Measurements from ENCODE around the gene SLC2A8. TPM values are rescaled to one million over a fixed set of nuclear protein-coding genes. Genes with fewer than 3 reads are reported as not detected.

SLC2A8 gene
- total RNA-seq, 1 experiment from 2014 or later, result 10.3 TPM

DNA sequence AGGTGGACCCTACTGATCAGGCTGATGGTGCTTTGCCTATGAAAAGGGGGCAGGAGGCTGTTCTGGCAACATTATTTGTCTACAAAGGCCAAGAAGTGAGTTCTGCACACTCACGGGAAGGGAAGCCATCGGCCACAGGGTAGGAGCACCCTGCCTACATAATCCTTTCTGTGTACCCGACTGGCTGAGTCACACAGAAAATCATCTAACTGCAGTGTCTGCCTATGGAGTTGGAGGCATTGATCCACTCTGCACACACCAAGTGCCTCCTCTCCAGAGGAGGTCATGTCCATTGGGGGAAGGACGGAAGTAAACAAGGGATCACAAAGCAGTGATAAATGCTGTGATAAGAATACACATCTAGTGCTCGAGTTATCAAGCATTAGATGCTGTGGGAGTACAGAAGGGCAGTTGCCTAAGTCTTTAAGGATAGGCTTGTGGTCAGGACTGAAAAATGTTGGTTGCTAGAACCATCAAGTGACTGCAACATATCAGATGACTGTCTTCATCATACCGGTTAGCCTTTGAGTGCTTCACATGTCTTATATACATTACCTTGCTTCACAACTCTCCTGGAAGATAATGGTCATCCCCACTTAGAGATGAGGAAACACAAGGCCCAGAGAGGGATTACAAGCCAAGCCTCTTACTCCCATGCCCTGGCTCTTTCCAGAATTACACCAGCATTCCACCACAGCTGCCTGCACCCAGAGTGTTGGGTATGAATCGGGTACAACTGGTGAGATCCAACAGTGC lies 1.3 kb upstream of the SLC2A8 start:
- in situ Hi-C loops (cut with HindIII; ENCODE audit: low pct_unique_long_range_greater_than_20kb, low sequenced_read_pairs), result no loop called here
- DNase-seq (ENCODE audit: low read depth, low spot score), result no peak

DNA sequence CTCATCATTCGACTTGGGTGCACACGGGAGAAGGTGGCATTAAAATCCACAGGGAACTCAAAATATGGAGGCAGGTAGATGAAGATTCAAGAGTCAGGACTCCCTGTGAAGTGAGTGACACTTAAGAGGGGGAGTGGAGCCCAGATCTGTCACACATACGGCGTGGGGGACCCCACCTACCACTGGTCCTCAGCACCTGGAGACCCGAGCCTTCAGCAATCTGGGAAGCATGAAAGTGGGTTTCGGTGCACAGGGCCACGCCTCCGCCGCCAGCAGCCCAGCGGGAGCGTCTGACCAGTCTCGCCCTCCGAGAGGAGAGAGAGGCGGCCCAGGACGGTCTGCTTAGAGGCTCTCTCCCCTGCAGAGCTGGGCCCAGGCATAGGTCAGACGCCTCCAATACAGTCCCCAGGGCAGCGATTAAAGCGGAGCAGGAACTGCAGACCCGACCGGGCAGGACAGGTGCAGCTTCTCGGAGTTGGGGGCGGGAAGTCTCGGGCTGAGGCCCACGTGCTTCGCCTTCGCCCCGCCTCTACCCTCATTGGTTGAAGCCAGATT lies 639 bp upstream of the SLC2A8 start:
- no peak for DNase-seq (ENCODE audit: low read depth, low spot score)
- in situ Hi-C loops (cut with HindIII; ENCODE audit: low pct_unique_long_range_greater_than_20kb, low sequenced_read_pairs), result no loop called here

DNA sequence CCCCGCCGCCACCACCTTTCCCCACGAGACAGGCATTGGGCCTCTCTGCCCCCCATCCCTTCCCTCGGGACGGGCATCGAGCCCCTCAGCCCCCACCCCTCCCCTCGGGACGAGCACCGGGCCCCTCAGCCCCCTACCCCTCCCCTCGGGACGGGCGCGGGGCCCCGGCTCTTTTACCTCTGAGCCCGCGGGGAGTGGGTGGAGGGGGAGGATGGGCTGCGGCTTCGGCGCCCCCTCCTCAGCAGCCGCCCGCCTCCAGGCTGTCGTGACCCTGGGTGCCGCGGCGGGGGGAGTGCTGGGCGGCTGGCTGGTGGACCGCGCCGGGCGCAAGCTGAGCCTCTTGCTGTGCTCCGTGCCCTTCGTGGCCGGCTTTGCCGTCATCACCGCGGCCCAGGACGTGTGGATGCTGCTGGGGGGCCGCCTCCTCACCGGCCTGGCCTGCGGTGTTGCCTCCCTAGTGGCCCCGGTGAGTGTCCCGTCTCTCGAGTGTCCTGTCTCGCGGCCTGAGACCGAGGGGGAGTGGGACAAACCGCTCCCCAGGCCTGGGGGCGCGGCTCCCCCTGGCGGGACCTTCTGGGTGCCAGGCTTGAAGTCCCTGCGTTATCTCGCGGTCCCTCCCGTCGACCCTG lies 791 bp downstream of the SLC2A8 start:
- in situ Hi-C loops (cut with HindIII; ENCODE audit: low pct_unique_long_range_greater_than_20kb, low sequenced_read_pairs), result no loop called here
- DNase-seq (ENCODE audit: low read depth, low spot score), result no peak

DNA sequence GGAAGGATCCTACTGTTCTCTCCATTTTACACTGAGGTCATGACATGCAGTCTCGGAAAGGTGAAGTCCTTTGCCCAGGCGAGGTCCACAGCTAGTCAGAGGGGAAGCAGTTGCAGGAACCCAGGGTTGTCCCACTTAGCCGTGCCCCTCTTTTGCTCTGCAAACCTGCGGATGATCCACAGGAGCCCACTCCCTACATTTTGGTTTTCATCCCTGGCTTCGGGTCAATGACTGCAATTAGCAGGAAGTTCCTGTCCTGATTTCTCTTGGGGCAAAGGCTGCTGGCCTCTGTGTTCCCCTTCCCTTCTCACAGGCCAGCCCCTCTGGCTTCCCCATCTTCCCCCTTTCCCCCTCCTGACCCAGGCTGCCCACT lies 1.3 kb downstream of the SLC2A8 start:
- DNase-seq (ENCODE audit: low read depth, low spot score), result no peak
- in situ Hi-C loops (cut with HindIII; ENCODE audit: low pct_unique_long_range_greater_than_20kb, low sequenced_read_pairs), result no loop called here

DNA sequence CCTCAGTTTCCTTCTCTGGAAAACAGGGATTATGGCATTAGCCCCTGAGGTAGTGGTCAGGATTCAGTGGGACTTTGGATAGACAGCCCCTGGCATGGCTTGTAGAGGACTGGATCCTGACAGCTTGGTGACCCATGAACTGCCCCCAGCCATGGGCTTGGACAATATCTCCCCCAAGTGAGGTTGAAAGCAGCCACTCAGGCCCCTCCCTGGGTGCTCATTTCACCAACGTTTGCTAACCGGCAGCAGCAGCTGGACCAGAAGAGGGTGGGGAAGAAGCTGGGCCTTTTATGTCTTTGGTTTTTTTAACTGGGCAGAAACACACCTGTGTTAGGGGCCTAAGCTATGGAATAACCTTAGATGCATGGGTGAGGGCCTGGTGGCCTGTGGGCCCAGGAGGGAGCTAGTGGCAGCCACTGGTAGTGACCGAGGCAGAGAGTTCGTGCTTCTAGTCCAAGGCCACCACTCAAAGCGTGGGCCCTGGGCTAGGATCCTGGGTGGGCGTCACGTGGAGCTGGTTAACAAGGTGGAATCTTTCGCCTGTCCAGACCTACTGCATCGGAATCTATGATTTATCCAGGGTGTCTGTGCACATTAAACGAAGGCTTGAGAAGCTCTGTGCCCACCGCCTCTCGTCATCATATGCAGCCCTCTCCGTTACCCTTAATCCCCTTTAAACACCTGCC lies 1.9 kb downstream of the SLC2A8 start:
- DNase-seq (ENCODE audit: low read depth, low spot score), result no peak
- in situ Hi-C loops (cut with HindIII; ENCODE audit: low pct_unique_long_range_greater_than_20kb, low sequenced_read_pairs), result no loop called here

DNA sequence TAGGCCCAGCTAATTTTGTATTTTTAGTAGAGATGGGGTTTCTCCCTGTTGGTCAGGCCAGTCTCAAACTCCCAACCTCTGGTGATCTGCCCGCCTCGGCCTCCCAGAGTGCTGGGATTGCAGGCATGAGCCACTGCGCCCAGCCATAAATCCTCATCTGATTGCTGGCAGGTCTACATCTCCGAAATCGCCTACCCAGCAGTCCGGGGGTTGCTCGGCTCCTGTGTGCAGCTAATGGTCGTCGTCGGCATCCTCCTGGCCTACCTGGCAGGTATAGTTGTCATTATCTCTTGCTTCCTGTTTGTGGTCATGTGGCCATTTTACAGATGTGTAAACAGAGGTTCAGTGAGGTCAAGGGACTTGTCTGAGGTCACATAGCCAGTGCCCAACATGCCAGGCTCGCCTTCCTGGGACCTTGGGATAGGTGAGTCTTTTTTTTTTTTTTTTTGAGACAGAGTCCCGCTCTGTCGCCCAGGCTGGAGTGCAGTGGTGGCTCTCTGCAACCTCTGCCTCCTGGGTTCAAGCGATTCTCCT lies 2.8 kb downstream of the SLC2A8 start:
- no peak for DNase-seq (ENCODE audit: low read depth, low spot score)
- in situ Hi-C loops (cut with HindIII; ENCODE audit: low pct_unique_long_range_greater_than_20kb, low sequenced_read_pairs), result no loop called here

DNA sequence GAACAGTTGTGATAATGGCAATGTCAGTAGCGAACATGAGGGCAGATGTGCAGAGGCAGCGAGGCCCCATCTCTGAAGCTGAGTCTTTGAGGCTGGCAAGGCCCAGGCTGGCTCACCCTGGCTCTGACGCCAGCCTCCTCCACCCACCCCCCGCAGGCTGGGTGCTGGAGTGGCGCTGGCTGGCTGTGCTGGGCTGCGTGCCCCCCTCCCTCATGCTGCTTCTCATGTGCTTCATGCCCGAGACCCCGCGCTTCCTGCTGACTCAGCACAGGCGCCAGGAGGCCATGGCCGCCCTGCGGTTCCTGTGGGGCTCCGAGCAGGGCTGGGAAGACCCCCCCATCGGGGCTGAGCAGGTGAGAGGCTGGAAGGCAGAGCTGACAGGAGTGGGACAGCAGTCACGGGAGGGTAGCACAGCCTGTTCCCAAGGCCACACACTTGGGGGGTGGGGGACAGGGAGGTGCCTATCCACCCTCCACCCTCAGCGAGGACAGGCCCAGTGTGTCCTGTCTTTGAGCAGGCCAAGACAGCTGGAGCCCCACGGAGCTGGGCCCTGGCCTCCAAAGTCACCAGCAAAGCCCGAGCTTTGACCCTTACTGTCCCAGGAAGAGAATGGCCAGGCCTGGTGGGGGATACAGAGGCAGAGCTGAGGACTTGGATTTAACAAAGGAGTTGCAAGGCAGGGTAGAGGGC lies 5.6 kb downstream of the SLC2A8 start:
- DNase-seq (ENCODE audit: low read depth, low spot score), result no peak
- in situ Hi-C loops (cut with HindIII; ENCODE audit: low pct_unique_long_range_greater_than_20kb, low sequenced_read_pairs), result no loop called here

DNA sequence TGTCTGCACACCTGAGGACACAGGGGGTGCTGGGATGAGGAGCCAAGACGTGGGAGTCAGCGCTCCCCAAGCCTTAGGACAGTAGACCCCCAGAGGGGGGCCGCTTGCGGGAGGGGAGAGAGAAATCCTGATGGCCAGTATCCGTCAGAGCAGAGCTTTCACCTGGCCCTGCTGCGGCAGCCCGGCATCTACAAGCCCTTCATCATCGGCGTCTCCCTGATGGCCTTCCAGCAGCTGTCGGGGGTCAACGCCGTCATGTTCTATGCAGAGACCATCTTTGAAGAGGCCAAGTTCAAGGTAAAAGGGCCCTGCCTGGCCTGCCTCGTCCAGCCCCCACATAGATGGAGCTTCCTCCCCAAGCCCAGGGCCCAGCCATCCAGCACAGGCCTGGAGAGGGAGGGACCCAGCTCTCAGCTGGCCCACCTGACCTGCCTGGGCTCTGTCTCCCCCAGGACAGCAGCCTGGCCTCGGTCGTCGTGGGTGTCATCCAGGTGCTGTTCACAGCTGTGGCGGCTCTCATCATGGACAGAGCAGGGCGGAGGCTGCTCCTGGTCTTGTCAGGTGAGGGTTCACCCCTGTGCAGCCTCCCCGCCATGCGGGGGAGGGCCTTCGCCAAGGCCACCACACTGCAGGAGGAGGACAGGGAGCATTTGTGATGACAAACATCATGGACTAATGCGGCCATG lies 6.7 kb downstream of the SLC2A8 start:
- no peak for DNase-seq (ENCODE audit: low read depth, low spot score)
- in situ Hi-C loops (cut with HindIII; ENCODE audit: low pct_unique_long_range_greater_than_20kb, low sequenced_read_pairs), result no loop called here

DNA sequence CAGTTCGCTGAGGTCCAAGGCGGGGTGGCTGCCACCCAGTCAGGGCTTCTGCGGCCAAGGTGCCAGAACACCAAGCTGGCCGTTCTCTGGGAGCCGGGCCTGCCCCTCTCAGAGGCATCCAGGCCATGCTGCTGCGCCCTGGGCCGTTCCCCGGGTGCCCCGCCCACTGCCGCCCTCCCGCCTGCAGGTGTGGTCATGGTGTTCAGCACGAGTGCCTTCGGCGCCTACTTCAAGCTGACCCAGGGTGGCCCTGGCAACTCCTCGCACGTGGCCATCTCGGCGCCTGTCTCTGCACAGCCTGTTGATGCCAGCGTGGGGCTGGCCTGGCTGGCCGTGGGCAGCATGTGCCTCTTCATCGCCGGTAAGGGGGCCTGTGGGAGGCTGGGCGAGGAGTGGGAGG lies 7.7 kb downstream of the SLC2A8 start:
- in situ Hi-C loops (cut with HindIII; ENCODE audit: low pct_unique_long_range_greater_than_20kb, low sequenced_read_pairs), result no loop called here
- DNase-seq (ENCODE audit: low read depth, low spot score), result no peak

DNA sequence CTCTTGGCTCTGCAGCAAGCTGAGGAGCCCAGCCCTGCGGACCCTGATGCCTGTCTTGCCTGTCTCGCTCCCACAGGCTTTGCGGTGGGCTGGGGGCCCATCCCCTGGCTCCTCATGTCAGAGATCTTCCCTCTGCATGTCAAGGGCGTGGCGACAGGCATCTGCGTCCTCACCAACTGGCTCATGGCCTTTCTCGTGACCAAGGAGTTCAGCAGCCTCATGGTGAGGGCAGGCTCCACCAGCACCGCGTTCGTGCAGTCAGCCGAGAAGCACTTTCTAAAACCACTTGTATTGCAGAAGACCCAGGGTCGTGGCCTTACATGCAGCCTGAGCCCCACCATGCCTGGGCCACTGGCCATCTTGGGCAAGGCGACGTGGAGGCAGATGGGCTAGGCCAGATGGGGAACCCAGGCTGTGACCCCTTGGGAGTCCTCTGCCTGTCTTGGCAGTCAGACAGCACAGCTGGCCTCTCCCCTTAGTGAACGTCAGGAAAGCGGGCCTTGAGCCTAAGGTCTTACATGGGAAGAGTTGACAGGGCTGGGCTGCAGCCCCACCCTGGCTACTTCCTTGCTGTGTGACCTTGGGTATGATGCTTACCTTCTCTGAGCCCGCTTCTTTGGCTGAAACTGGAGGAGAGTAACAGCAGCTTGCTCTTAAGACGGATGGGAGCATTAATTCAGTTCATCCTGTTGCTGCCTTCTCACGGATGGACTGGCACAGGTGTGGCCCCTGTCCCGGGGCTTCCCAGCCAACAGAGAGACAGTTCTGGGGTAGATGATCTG lies 8.6 kb downstream of the SLC2A8 start:
- DNase-seq (ENCODE audit: low read depth, low spot score), result no peak
- in situ Hi-C loops (cut with HindIII; ENCODE audit: low pct_unique_long_range_greater_than_20kb, low sequenced_read_pairs), result no loop called here

DNA sequence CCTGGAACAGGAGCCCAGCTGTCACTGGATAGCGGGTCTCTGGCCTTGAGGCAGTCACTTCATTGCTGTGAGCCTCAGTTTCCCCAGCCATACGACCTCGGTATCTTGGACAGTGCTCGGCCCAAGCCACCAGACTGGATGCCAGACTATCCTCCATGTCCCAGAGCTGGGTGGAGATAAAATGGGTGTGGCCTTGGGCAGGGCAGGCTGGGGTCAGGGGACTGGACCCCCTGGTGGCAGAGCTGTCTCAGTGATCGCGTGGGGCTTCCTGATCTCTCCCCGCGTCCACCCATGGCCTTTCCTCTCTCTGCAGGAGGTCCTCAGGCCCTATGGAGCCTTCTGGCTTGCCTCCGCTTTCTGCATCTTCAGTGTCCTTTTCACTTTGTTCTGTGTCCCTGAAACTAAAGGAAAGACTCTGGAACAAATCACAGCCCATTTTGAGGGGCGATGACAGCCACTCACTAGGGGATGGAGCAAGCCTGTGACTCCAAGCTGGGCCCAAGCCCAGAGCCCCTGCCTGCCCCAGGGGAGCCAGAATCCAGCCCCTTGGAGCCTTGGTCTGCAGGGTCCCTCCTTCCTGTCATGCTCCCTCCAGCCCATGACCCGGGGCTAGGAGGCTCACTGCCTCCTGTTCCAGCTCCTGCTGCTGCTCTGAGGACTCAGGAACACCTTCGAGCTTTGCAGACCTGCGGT lies 10.0 kb downstream of the SLC2A8 start:
- in situ Hi-C loops (cut with HindIII; ENCODE audit: low pct_unique_long_range_greater_than_20kb, low sequenced_read_pairs), result no loop called here
- DNase-seq (ENCODE audit: low read depth, low spot score), result no peak

DNA sequence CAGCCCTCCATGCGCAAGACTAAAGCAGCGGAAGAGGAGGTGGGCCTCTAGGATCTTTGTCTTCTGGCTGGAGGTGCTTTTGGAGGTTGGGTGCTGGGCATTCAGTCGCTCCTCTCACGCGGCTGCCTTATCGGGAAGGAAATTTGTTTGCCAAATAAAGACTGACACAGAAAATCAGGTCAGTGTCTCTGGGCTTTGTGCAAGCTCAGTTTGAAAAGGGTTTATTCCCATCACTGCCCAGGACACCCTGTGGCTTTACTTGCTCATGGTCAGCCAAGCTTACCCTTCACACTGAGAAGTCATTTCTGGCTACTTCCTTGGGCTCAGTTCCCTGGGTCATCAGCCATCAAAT lies 10.5 kb downstream of the SLC2A8 start:
- no peak for DNase-seq (ENCODE audit: low read depth, low spot score)
- in situ Hi-C loops (cut with HindIII; ENCODE audit: low pct_unique_long_range_greater_than_20kb, low sequenced_read_pairs), result no loop called here

DNA sequence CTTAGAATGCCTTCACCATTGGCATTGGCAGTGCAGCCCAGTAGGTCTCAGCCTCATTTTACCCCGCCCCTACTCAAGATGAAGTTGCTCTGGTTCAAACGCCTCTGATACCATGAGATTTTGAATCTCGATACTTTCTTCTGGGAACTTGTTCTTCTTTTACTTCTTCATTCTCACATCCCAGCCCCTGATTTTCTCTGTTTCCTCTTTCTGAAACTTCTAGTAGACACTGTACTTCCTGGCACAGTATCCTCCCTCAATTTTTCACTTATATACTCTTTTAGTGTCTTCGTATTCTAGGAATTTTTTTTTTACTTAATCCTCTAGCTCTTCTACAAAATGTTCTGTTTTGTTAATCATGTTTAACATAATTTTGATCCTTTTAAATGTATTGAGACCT lies 14.2 kb downstream of the SLC2A8 start:
- no peak for DNase-seq (ENCODE audit: low read depth, low spot score)
- in situ Hi-C loops (cut with HindIII; ENCODE audit: low pct_unique_long_range_greater_than_20kb, low sequenced_read_pairs), result no loop called here

DNA sequence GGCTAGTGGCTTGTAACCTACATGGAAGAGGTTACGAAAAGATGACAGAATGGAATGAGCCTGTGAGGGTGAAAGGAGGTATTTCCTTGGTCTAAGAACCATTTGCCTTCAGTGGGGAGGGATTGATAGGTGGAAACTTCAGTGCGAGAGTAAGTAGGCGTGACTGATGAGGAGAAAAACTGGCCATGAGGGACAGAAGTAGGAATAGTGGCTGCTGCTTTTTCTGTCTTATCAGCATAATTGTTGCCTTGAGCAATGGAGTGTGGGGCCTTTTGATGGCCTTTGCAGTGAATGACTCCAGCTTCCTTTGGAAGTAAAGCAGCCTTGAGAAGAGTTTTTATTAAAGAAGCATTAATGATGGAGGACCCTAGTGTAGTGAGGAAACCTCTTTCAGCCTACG lies 18.2 kb downstream of the SLC2A8 start:
- DNase-seq (ENCODE audit: low read depth, low spot score), result no peak
- in situ Hi-C loops (cut with HindIII; ENCODE audit: low pct_unique_long_range_greater_than_20kb, low sequenced_read_pairs), result no loop called here

DNA sequence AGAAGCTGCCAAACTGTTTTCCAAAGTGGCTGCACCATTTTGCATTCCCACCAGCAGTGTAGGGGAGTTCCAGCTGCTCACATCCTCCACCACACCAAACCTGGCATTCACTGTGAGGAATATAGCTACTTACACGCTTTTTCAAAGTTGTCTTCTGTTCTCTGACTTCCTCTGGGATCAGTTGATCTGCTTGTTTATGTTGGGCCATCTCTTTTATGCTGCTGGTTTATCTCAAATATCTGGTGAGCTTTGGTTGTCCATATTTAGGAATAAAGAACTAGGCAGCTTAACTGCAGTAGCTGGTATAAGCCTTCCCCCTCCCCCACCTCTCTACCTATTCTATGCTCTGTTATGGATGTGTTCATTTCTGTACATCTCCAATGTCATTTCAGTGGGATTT lies 18.7 kb downstream of the SLC2A8 start:
- DNase-seq (ENCODE audit: low read depth, low spot score), result no peak
- in situ Hi-C loops (cut with HindIII; ENCODE audit: low pct_unique_long_range_greater_than_20kb, low sequenced_read_pairs), result no loop called here
